ENCODE measurements around the gene ZNF460. TPM values are rescaled to one million over a fixed set of nuclear protein-coding genes. Genes with fewer than 3 reads are reported as not detected.

Gene ZNF460
- total and polyA plus RNA-seq, 2 of the 8 experiments (the other 6 are each of a cell fraction or from before 2014, with no cell fraction given): 9.3 to 57.9 TPM

- TF ChIP-seq CHD7 (IDR thresholded peaks at IDR 0.05; ENCODE audit: insufficient replicate concordance, low read length) (no peak), EZH2 (IDR thresholded peaks at IDR 0.05; ENCODE audit: low read depth, low read length, severe bottlenecking) (no peak)
Measured at GRCh38 chr19:57324992-57325391, 44.7 kb downstream of the ZNF460 start (continued).
